Loucy (cell line): ENCODE data around the gene SETD2.
A peak's percentile ranks its signal among the peaks of the same experiment; 100 is the strongest.

ENCODE experiments used
- EZH2phosphoT487 ChIP-seq: fragments of 200-600 bp; IDR thresholded peaks from 2 replicates; pipeline ENCODE4 v1.6.1; 2018; ENCODE audit warnings: antibody characterized with exemption, mild to moderate bottlenecking, moderate library complexity, borderline replicate concordance
- TF ChIP-seq, protein P1 (sequence below): fragments of 200-600 bp; sonication (generic); conservative IDR thresholded peaks from 2 replicates; pipeline ENCODE4 v1.5.1; 2014; ENCODE audit warnings: mild to moderate bottlenecking, antibody characterized with exemption, low read length

DNA sequence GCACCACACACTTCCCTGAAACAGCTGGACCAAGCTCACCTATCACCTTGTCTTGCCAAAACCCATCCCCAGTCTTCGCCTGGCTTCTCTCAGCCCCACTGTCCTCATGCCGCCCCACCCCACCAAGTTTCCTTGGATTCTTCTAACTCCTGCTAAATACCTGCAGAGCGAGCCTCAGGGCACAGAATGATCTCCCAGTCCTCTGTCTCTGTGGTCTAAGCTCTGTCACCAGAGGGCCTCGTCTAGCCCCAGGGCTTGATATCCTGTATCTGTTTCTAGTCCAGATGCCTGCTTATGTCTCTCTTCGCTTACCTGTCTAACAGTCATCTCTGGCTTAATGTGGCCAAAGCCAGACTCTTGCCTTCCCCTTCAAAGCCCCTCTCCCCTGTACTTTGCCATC lies 197.1 kb downstream of the SETD2 start:
- TF ChIP-seq, protein P1, sequence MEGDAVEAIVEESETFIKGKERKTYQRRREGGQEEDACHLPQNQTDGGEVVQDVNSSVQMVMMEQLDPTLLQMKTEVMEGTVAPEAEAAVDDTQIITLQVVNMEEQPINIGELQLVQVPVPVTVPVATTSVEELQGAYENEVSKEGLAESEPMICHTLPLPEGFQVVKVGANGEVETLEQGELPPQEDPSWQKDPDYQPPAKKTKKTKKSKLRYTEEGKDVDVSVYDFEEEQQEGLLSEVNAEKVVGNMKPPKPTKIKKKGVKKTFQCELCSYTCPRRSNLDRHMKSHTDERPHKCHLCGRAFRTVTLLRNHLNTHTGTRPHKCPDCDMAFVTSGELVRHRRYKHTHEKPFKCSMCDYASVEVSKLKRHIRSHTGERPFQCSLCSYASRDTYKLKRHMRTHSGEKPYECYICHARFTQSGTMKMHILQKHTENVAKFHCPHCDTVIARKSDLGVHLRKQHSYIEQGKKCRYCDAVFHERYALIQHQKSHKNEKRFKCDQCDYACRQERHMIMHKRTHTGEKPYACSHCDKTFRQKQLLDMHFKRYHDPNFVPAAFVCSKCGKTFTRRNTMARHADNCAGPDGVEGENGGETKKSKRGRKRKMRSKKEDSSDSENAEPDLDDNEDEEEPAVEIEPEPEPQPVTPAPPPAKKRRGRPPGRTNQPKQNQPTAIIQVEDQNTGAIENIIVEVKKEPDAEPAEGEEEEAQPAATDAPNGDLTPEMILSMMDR, result peak; percentile 57
- no peak for TF ChIP-seq EZH2phosphoT487
